Renal cortex interstitium (tissue), 11 donors: ENCODE measurements around the gene ZNF699. TPM values are rescaled to one million over a fixed set of nuclear protein-coding genes. Genes with fewer than 3 reads are reported as not detected.

Experiments
- DNase-seq, 11 donors: peaks; one replicate each; pipeline ENCODE4 v3.0.0-alpha.2; 2013; ENCODE audit warnings: low read depth in 9 of 11, low spot score in 4 of 11; ENCODE audit errors: extremely low read depth in 1 of 11
- polyA plus RNA-seq, 3 donors: library from polyadenylated mRNA; unstranded; fragments of 120-200 nt; gene quantifications; one replicate each; pipeline ENCODE4 v1.2.1, GENCODE V29; 2013; ENCODE audit not compliant: insufficient read length in 3 of 3

ZNF699 gene
- polyA plus RNA-seq, 3 donors = 6.7 to 7.4 (median 7.1) TPM

DNA sequence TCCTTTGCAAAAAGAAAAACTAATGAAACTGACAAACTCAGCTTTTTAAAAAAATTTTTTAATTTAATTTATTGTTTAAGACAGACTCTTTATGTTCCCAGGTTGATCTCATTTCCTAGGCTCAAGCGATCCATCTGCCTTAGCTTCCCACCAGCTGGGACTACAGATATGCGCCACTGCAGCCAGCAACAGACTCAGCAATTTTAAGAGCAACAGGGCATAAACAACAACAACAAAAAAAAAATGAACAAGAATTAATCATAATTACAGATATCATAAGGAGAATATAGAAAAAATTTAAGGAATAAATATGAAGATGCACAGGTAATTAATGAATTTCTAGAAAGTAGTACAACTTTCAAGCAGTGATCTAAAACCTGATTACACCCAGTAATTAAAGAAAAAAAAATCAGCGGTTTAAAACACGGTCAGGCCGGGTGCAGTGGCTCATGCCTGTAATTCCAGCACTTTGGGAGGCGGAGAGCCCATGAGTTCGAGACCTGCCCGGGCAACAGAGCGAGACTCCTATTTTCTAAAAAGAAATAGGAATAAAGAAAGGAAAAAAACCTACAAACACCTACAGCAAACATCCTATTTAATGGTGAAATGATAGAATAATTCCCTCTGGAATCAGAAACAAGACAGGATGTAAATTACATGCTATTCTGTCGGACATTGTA lies 1.4 kb downstream of the ZNF699 start:
- no peak for DNase-seq

DNA sequence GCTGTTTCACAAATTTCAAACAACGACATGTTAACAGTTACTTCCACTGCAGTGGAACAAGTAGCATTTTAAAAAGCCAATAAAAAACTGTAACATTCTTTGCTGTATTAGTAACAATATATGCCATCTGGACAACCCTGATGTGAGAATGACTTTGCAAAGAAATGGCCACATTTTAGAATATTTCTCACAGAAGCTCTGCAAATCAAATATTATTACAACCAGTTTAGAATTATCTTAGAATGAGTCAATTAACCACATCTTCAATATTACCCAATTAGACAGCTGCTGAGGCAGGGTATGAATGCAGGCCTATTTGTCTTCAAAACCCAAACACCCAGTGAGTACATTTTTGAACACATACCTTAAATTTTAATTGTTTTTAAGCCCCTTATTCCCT lies 3.2 kb downstream of the ZNF699 start:
- DNase-seq = no peak

DNA sequence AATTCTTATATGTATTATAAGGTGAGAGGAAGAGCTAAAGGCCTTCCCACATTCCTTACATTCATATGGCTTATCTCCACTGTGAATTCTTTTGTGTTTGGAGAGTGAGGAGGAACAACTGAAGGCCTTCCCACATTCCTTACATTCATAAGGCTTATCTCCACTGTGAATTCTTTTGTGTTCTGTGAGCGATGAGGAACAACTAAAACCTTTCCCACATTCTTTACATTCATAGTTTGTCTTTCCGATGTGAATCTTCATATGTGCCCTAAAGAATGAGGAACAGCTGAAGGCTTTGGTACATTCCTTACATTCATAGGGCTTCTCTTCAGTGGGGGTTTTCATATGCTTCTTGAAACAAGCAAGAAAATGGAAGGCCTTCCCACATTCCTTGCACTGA lies 13.3 kb downstream of the ZNF699 start:
- DNase-seq = no peak

DNA sequence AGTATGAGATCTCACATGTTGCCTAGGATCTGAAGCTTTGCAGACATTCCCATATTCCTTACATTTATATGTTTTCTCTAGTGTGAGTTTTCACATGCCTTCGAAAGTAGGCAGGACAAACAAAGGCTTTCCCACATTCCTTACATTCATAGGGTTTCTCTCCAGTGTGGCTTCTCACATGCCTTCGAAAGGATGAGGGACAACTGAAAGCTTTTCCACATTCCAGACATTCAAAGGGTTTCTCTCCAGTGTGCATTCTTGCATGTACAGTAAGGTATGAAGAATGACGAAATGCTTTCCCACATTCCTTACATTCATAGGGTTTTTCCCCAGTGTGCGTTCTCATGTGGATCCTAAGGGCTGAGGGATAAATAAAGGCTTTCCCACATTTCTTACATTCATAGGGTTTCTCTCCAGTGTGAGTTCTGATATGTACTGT lies 14.2 kb downstream of the ZNF699 start:
- no peak for DNase-seq

DNA sequence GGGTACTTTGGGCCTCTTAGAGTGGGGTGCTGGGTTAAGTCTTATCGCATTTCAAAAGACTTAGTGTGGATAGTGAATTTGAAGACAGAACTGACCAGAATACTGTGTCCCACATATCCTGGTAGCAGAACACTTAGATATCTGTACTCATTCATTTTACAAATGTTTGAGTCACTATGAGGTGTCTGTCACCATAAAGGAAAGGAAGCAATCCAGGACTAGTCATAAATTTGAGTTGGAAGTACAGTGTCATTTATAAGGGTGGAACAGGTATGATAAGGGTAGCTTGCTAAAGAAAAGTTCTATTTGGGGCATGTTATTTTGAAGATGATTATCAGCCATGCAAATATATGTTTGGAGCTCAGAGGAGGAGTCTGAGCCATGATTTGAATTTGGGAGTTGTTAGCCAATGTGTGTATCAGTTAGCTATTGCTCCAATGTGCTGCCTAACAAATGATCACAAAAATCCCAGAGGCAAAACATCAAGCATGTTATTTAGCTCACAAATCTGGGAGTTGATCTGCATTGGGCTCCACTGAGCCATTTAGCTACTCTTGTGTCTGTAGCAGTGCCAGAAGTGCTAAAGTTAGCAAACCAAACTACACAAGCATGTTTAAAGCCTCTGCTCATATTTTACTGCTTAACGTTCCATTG lies 20.3 kb downstream of the ZNF699 start:
- no peak for DNase-seq

DNA sequence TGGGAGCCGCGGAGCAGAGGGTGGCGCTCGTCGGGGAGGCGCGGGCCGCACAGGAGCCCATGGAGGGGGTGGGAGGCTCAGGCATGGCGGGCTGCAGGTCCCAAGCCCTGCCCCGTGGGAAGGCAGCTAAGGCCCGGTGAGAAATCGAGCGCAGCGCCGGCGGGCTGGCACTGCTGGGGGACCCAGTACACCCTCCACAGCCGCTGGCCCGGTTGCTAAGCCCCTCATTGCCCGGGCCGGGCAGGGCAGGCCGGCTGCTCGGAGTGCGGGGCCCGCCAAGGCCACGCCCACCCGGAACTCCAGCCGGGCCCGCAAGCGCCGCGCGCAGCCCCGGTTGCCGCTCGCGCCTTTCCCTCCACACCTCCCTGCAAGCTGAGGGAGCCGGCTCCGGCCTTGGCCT lies 26.2 kb downstream of the ZNF699 start:
- DNase-seq = peak in 1 of 11 donors; percentile 2

DNA sequence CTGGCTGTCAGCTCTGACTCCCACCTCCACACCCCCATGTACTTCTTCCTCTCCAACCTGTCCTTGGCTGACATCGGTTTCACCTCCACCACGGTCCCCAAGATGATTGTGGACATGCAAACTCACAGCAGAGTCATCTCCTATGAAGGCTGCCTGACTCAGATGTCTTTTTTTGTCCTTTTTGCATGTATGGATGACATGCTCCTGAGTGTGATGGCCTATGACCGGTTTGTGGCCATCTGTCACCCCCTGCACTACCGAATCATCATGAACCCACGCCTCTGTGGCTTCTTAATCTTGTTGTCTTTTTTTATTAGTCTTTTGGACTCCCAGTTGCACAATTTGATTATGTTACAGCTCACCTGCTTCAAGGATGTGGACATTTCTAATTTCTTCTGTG lies 58.4 kb downstream of the ZNF699 start:
- DNase-seq = no peak

DNA sequence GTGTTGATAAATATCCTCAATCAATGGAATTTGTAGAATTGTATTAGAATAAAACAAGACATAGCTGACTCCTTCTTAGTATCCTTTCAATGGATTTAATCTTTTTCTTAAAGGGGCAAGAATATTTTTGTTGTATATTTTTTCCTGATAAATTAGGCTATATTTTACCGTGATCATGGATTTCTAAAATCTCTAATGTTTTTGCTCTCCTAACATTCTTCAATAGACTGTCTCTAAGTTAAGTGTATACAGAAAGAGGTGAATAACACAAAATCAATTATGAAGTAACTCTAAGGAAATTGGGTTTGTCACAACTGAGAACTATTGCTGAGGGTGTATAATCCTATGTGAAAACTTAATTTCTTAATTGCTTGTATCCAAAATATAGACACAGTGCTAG lies 59.0 kb downstream of the ZNF699 start, which contains the start of gene OR7E24:
Gene OR7E24, plus strand, starts transcription at position 301 of the 400 bp plus-strand sequence. CDS start 114 bp downstream, outside the sequence.
- no peak for DNase-seq

Other genes starting within 250 kb of the ZNF699 start
- under 1 TPM; 0.07 to 0.21 (median 0.09) TPM for gene OR1M1, start 222.8 kb downstream of the ZNF699 start, polyA plus RNA-seq
- under 1 TPM in 1 of 3 donors, not detected in 2; 0.09 TPM for gene OR7G2, start 202.4 kb downstream of the ZNF699 start, polyA plus RNA-seq
- gene OR7G1, start 194.1 kb downstream of the ZNF699 start, polyA plus RNA-seq = not detected
- gene OR7G3, start 182.9 kb downstream of the ZNF699 start, polyA plus RNA-seq = not detected
- 10 to 100 TPM; 36.1 to 37.7 (median 36.9) TPM for gene ZNF317, start 169.4 kb downstream of the ZNF699 start, polyA plus RNA-seq
- under 1 TPM; 0.14 to 0.16 (median 0.14) TPM for gene OR7D2, start 130.9 kb downstream of the ZNF699 start, polyA plus RNA-seq
- under 1 TPM; 0.04 to 0.08 (median 0.05) TPM for gene OR7D4, start 90.2 kb downstream of the ZNF699 start, polyA plus RNA-seq
- not detected for gene OR7E24, start 58.9 kb downstream of the ZNF699 start, polyA plus RNA-seq
- 10 to 100 TPM; 56.7 to 72.3 (median 65.9) TPM for gene ZNF559, start 14.3 kb upstream of the ZNF699 start, polyA plus RNA-seq
- gene ZNF177, start 53.2 kb upstream of the ZNF699 start, polyA plus RNA-seq = 10 to 100 TPM; 10.0 to 14.0 (median 13.9) TPM
- gene ZNF266, start 125.7 kb upstream of the ZNF699 start, polyA plus RNA-seq = 10 to 100 TPM; 36.3 to 67.1 (median 38.1) TPM
- gene ZNF560, start 188.8 kb upstream of the ZNF699 start, polyA plus RNA-seq = under 1 TPM; 0.56 to 0.93 (median 0.67) TPM
- gene ZNF426, start 228.8 kb upstream of the ZNF699 start, polyA plus RNA-seq = 10 to 100 TPM; 20.3 to 25.0 (median 24.4) TPM